WTC11 (cell line): ENCODE data around the gene SMC1B.

Source experiments
- CREB1 ChIP-seq: sonication (generic); formaldehyde crosslinking; IDR thresholded peaks from 2 replicates; pipeline ENCODE4 v1.8.0; 2023; ENCODE audit warnings: mild to moderate bottlenecking, missing genetic modification reagents
- CREM ChIP-seq: sonication (generic); formaldehyde crosslinking; IDR thresholded peaks from 2 replicates; pipeline ENCODE4 v1.8.1; 2022; ENCODE audit warnings: mild to moderate bottlenecking, missing genetic modification reagents, moderate library complexity
- E2F4 ChIP-seq: sonication (generic); formaldehyde crosslinking; IDR thresholded peaks from 2 replicates; pipeline ENCODE4 v1.8.1; 2022; ENCODE audit warnings: low read depth, mild to moderate bottlenecking, moderate library complexity, missing genetic modification reagents, borderline replicate concordance
- ELF4 ChIP-seq: sonication (generic); formaldehyde crosslinking; IDR thresholded peaks from 2 replicates; pipeline ENCODE4 v1.8.1; 2022; ENCODE audit warnings: low read depth, mild to moderate bottlenecking, moderate library complexity, missing genetic modification reagents
- EMX1 ChIP-seq: fragments of 250-450 bp; sonication (Bioruptor Pico); IDR thresholded peaks from 2 replicates; pipeline ENCODE4 v1.8.0; 2021; ENCODE audit warnings: mild to moderate bottlenecking
- PRRX2 ChIP-seq: fragments of 250-450 bp; sonication (Bioruptor Pico); IDR thresholded peaks from 2 replicates; pipeline ENCODE4 v1.8.0; 2021; ENCODE audit warnings: mild to moderate bottlenecking
- SMAD3 ChIP-seq: sonication (generic); formaldehyde crosslinking; IDR thresholded peaks from 2 replicates; pipeline ENCODE4 v1.8.0; 2022; ENCODE audit warnings: missing genetic modification reagents, mild to moderate bottlenecking, borderline replicate concordance
- SP1 ChIP-seq: sonication (generic); formaldehyde crosslinking; conservative IDR thresholded peaks from 2 replicates; pipeline ENCODE4 v1.8.1; 2022; ENCODE audit warnings: missing genetic modification reagents
- ZBTB43 ChIP-seq: sonication (generic); formaldehyde crosslinking; IDR thresholded peaks from 2 replicates; pipeline ENCODE4 v1.8.1; 2023; ENCODE audit warnings: mild to moderate bottlenecking, missing genetic modification reagents
- TF ChIP-seq, protein P1 (sequence below): fragments of 200-600 bp; IDR thresholded peaks from 2 replicates; pipeline ENCODE4 v1.8.0; 2022; ENCODE audit warnings: antibody characterized with exemption
- TF ChIP-seq, protein P2 (sequence below): sonication (generic); formaldehyde crosslinking; IDR thresholded peaks from 2 replicates; pipeline ENCODE4 v1.8.0; 2022; ENCODE audit warnings: mild to moderate bottlenecking, missing genetic modification reagents

GRCh38 chr22:45453764-45454163 is 40.4 kb upstream of the SMC1B start:
- TF ChIP-seq SMAD3 (CRISPR knock-in tag) (no peak), CREM (CRISPR knock-in tag) (no peak), E2F4 (CRISPR knock-in tag) (no peak), ZBTB43 (no peak), ELF4 (no peak), CREB1 (no peak), SP1 (CRISPR knock-in tag) (no peak), PRRX2 (CRISPR knock-in tag) (no peak), EMX1 (CRISPR knock-in tag) (no peak)
- TF ChIP-seq, protein P1, sequence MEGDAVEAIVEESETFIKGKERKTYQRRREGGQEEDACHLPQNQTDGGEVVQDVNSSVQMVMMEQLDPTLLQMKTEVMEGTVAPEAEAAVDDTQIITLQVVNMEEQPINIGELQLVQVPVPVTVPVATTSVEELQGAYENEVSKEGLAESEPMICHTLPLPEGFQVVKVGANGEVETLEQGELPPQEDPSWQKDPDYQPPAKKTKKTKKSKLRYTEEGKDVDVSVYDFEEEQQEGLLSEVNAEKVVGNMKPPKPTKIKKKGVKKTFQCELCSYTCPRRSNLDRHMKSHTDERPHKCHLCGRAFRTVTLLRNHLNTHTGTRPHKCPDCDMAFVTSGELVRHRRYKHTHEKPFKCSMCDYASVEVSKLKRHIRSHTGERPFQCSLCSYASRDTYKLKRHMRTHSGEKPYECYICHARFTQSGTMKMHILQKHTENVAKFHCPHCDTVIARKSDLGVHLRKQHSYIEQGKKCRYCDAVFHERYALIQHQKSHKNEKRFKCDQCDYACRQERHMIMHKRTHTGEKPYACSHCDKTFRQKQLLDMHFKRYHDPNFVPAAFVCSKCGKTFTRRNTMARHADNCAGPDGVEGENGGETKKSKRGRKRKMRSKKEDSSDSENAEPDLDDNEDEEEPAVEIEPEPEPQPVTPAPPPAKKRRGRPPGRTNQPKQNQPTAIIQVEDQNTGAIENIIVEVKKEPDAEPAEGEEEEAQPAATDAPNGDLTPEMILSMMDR, result no peak
- TF ChIP-seq, protein P2, sequence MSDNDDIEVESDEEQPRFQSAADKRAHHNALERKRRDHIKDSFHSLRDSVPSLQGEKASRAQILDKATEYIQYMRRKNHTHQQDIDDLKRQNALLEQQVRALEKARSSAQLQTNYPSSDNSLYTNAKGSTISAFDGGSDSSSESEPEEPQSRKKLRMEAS (CRISPR knock-in tag), result no peak
